ENCODE results near the gene CLDN5. TPM values are rescaled to one million over a fixed set of nuclear protein-coding genes. Genes with fewer than 3 reads are reported as not detected.
"Not testable (repeated sequence)": the region's sequence is repeated elsewhere in the genome, so short reads cannot be mapped to it uniquely, and the experiment has no call there.

The CLDN5 gene
- total RNA-seq, 2 donors from 2014 or later, result 0.87 to 20.0 TPM

GRCh38 chr22:19559324-19559811 is 35.2 kb upstream of the CLDN5 start:
- H3K9me3 ChIP-seq (ENCODE audit: control insufficient read depth, low read length, poor library complexity, severe bottlenecking), result no peaks in the 10 kb centered on the region
- Mint-ChIP-seq H3K36me3 (ENCODE audit: low read depth) (no peaks in the 10 kb centered on the region), H3K4me1 (no peaks in the 10 kb centered on the region), H3K27ac (no peak overlapping the region), H3K27me3 (peaks cover 17% of the 10 kb centered on the region), H3K4me3 (no peak overlapping the region)
- ATAC-seq (no peak), DNase-seq (no peak)

GRCh38 chr22:19556963-19557545 is 32.8 kb upstream of the CLDN5 start:
- no peaks in the 10 kb centered on the region for H3K9me3 ChIP-seq (ENCODE audit: control insufficient read depth, low read length, poor library complexity, severe bottlenecking)
- Mint-ChIP-seq H3K27ac (no peak overlapping the region), H3K4me1 (no peaks in the 10 kb centered on the region), H3K27me3 (peaks cover 17% of the 10 kb centered on the region), H3K4me3 (no peak overlapping the region), H3K36me3 (ENCODE audit: low read depth) (no peaks in the 10 kb centered on the region)
- DNase-seq (no peak), ATAC-seq (no peak)

- Mint-ChIP-seq H3K27ac (no peak overlapping the region), H3K4me3 (no peak overlapping the region), H3K36me3 (ENCODE audit: low read depth) (no peaks in the 10 kb centered on the region), H3K4me1 (no peaks in the 10 kb centered on the region), H3K27me3 (peaks cover 17% of the 10 kb centered on the region)
- ATAC-seq (no peak), DNase-seq (no peak)
- H3K9me3 ChIP-seq (ENCODE audit: control insufficient read depth, low read length, poor library complexity, severe bottlenecking), result no peaks in the 10 kb centered on the region
These were observed 31.4 kb upstream of the CLDN5 start for GRCh38 chr22:19555651-19556050.

- ATAC-seq, result no peak
- DNase-seq, result no peak
- H3K27ac Mint-ChIP-seq, result no peak overlapping the region
- peaks cover 17% of the 10 kb centered on the region for H3K27me3 Mint-ChIP-seq
- H3K4me3 Mint-ChIP-seq, result no peak overlapping the region
- H3K9me3 ChIP-seq (ENCODE audit: control insufficient read depth, low read length, poor library complexity, severe bottlenecking), result no peaks in the 10 kb centered on the region
- no peaks in the 10 kb centered on the region for H3K4me1 Mint-ChIP-seq
- H3K36me3 Mint-ChIP-seq (ENCODE audit: low read depth), result no peaks in the 10 kb centered on the region
These were observed 30.7 kb upstream of the CLDN5 start for GRCh38 chr22:19554834-19555404.

GRCh38 chr22:19553201-19553600 is 29.0 kb upstream of the CLDN5 start:
- ATAC-seq (no peak), DNase-seq (no peak)
- Mint-ChIP-seq H3K27ac (no peak overlapping the region), H3K36me3 (ENCODE audit: low read depth) (no peaks in the 10 kb centered on the region), H3K27me3 (peaks cover 17% of the 10 kb centered on the region), H3K4me3 (no peak overlapping the region), H3K4me1 (no peaks in the 10 kb centered on the region)
- H3K9me3 ChIP-seq (ENCODE audit: control insufficient read depth, low read length, poor library complexity, severe bottlenecking), result no peaks in the 10 kb centered on the region

- Mint-ChIP-seq H3K27me3 (no peaks in the 10 kb centered on the region), H3K4me1 (no peaks in the 10 kb centered on the region), H3K4me3 (no peak overlapping the region), H3K36me3 (ENCODE audit: low read depth) (no peaks in the 10 kb centered on the region), H3K27ac (no peak overlapping the region)
- ATAC-seq (no peak), DNase-seq (no peak)
- H3K9me3 ChIP-seq (ENCODE audit: control insufficient read depth, low read length, poor library complexity, severe bottlenecking), result no peaks in the 10 kb centered on the region
These were observed 26.2 kb upstream of the CLDN5 start for GRCh38 chr22:19550382-19550781.

GRCh38 chr22:19549428-19549827 is 25.2 kb upstream of the CLDN5 start:
- H3K36me3 Mint-ChIP-seq (ENCODE audit: low read depth), result no peaks in the 10 kb centered on the region

GRCh38 chr22:19548964-19549363 is 24.8 kb upstream of the CLDN5 start:
- ATAC-seq (no peak), DNase-seq (no peak)
- Mint-ChIP-seq H3K4me3 (no peak overlapping the region), H3K36me3 (ENCODE audit: low read depth) (no peaks in the 10 kb centered on the region), H3K27ac (no peak overlapping the region), H3K4me1 (no peaks in the 10 kb centered on the region), H3K27me3 (peaks cover 8% of the 10 kb centered on the region)
- H3K9me3 ChIP-seq (ENCODE audit: control insufficient read depth, low read length, poor library complexity, severe bottlenecking), result no peaks in the 10 kb centered on the region

More at GRCh38 chr22:19549428-19549827, 25.2 kb upstream of the CLDN5 start:
- H3K4me3 Mint-ChIP-seq, result no peak overlapping the region
- no peak overlapping the region for H3K27ac Mint-ChIP-seq
- peaks cover 3% of the 10 kb centered on the region for H3K27me3 Mint-ChIP-seq
- H3K9me3 ChIP-seq (ENCODE audit: control insufficient read depth, low read length, poor library complexity, severe bottlenecking), result no peaks in the 10 kb centered on the region
- DNase-seq, result no peak
- no peak for ATAC-seq
- H3K4me1 Mint-ChIP-seq, result no peaks in the 10 kb centered on the region

- H3K27me3 Mint-ChIP-seq, result peaks cover 11% of the 10 kb centered on the region
- H3K27ac Mint-ChIP-seq; H3K4me1 Mint-ChIP-seq; H3K4me3 Mint-ChIP-seq; H3K36me3 Mint-ChIP-seq (ENCODE audit: low read depth); DNase-seq; ATAC-seq; H3K9me3 ChIP-seq (ENCODE audit: control insufficient read depth, low read length, poor library complexity, severe bottlenecking): not testable (repeated sequence)
These were observed 24.2 kb upstream of the CLDN5 start for GRCh38 chr22:19548427-19548826.

- ATAC-seq (no peak), DNase-seq (no peak)
- Mint-ChIP-seq H3K27ac (no peak overlapping the region), H3K36me3 (ENCODE audit: low read depth) (no peaks in the 10 kb centered on the region), H3K4me3 (no peak overlapping the region), H3K4me1 (no peaks in the 10 kb centered on the region), H3K27me3 (peaks cover 11% of the 10 kb centered on the region)
- H3K9me3 ChIP-seq (ENCODE audit: control insufficient read depth, low read length, poor library complexity, severe bottlenecking), result no peaks in the 10 kb centered on the region
These were observed 23.4 kb upstream of the CLDN5 start for GRCh38 chr22:19547620-19548019.

GRCh38 chr22:19546680-19547079 is 22.5 kb upstream of the CLDN5 start:
- Mint-ChIP-seq H3K4me3 (no peak overlapping the region), H3K27ac (no peak overlapping the region), H3K27me3 (peaks cover 11% of the 10 kb centered on the region), H3K36me3 (ENCODE audit: low read depth) (no peaks in the 10 kb centered on the region), H3K4me1 (no peaks in the 10 kb centered on the region)
- DNase-seq (no peak), ATAC-seq (no peak)
- H3K9me3 ChIP-seq (ENCODE audit: control insufficient read depth, low read length, poor library complexity, severe bottlenecking), result no peaks in the 10 kb centered on the region

- Mint-ChIP-seq H3K27me3 (peaks cover 11% of the 10 kb centered on the region), H3K4me3 (no peak overlapping the region), H3K27ac (no peak overlapping the region), H3K4me1 (no peaks in the 10 kb centered on the region), H3K36me3 (ENCODE audit: low read depth) (no peaks in the 10 kb centered on the region)
- no peaks in the 10 kb centered on the region for H3K9me3 ChIP-seq (ENCODE audit: control insufficient read depth, low read length, poor library complexity, severe bottlenecking)
- no peak for ATAC-seq
- DNase-seq, result no peak
These were observed 21.7 kb upstream of the CLDN5 start for GRCh38 chr22:19545935-19546207.

- H3K4me3 Mint-ChIP-seq, result no peak overlapping the region
- ATAC-seq (no peak), DNase-seq (no peak)
- no peak overlapping the region for H3K27ac Mint-ChIP-seq
- no peaks in the 10 kb centered on the region for H3K4me1 Mint-ChIP-seq
- no peaks in the 10 kb centered on the region for H3K9me3 ChIP-seq (ENCODE audit: control insufficient read depth, low read length, poor library complexity, severe bottlenecking)
- no peaks in the 10 kb centered on the region for H3K36me3 Mint-ChIP-seq (ENCODE audit: low read depth)
- peaks cover 11% of the 10 kb centered on the region for H3K27me3 Mint-ChIP-seq
These were observed 19.9 kb upstream of the CLDN5 start for GRCh38 chr22:19543970-19544708.

GRCh38 chr22:19540394-19540793 is 16.2 kb upstream of the CLDN5 start:
- ATAC-seq (no peak), DNase-seq (no peak)
- H3K27me3 Mint-ChIP-seq, result peaks cover 17% of the 10 kb centered on the region
- no peaks in the 10 kb centered on the region for H3K4me1 Mint-ChIP-seq
- H3K36me3 Mint-ChIP-seq (ENCODE audit: low read depth), result no peaks in the 10 kb centered on the region
- no peak overlapping the region for H3K4me3 Mint-ChIP-seq
- H3K27ac Mint-ChIP-seq, result no peak overlapping the region
- no peaks in the 10 kb centered on the region for H3K9me3 ChIP-seq (ENCODE audit: control insufficient read depth, low read length, poor library complexity, severe bottlenecking)

Measured in T-helper 17 cell (primary cell).